ENCODE results near the gene CTTN.

The CTTN gene

GRCh38 chr11:70372076-70372475 lies 26.3 kb upstream of the CTTN start:
- TF ChIP-seq, protein P1, sequence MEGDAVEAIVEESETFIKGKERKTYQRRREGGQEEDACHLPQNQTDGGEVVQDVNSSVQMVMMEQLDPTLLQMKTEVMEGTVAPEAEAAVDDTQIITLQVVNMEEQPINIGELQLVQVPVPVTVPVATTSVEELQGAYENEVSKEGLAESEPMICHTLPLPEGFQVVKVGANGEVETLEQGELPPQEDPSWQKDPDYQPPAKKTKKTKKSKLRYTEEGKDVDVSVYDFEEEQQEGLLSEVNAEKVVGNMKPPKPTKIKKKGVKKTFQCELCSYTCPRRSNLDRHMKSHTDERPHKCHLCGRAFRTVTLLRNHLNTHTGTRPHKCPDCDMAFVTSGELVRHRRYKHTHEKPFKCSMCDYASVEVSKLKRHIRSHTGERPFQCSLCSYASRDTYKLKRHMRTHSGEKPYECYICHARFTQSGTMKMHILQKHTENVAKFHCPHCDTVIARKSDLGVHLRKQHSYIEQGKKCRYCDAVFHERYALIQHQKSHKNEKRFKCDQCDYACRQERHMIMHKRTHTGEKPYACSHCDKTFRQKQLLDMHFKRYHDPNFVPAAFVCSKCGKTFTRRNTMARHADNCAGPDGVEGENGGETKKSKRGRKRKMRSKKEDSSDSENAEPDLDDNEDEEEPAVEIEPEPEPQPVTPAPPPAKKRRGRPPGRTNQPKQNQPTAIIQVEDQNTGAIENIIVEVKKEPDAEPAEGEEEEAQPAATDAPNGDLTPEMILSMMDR (IDR thresholded peaks at IDR 0.05; ENCODE audit: unreplicated experiment in 3 of 3): no peak
- no peak overlapping the region for H3K4me3 Mint-ChIP-seq
- H3K4me1 Mint-ChIP-seq: no peaks in the 10 kb centered on the region
- H3K27ac Mint-ChIP-seq: no peak overlapping the region
- H3K9me3 Mint-ChIP-seq: peaks cover 4% of the 10 kb centered on the region
- no peaks in the 10 kb centered on the region for H3K27me3 Mint-ChIP-seq (ENCODE audit: low read depth)
- H3K36me3 Mint-ChIP-seq (ENCODE audit: low read depth): peaks cover 52% of the 10 kb centered on the region

DNA sequence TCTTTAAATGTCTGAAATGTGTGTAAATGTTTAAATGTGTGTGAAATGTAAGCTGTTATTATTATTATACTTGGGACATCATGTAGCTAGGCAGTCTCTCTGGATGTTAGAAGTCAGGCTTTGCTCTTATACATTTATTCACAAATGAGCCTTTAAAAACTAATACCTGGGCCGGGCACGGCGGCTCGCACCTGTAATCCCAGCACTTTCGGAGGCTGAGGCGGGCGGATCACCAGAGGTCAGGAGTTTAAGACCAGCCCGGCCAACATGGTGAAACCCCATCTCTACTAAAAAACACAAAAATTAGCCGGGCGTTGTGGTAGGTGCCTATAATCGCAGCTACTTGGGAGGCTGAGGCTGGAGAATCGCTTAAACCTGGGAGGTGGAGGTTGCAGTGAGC lies 21.7 kb upstream of the CTTN start:
- H3K36me3 Mint-ChIP-seq (ENCODE audit: low read depth): peaks cover 49% of the 10 kb centered on the region
- no peaks in the 10 kb centered on the region for H3K27me3 Mint-ChIP-seq (ENCODE audit: low read depth)
- H3K4me1 Mint-ChIP-seq: peaks cover under 1% of the 10 kb centered on the region
- H3K27ac Mint-ChIP-seq: no peak overlapping the region
- no peak overlapping the region for H3K4me3 Mint-ChIP-seq
- H3K9me3 Mint-ChIP-seq: no peaks in the 10 kb centered on the region
- TF ChIP-seq, protein P1 (IDR thresholded peaks at IDR 0.05; ENCODE audit: unreplicated experiment in 3 of 3): no peak

GRCh38 chr11:70377645-70378044 lies 20.7 kb upstream of the CTTN start:
- TF ChIP-seq, protein P1 (IDR thresholded peaks at IDR 0.05; ENCODE audit: unreplicated experiment in 3 of 3): no peak
- H3K27ac Mint-ChIP-seq: no peak overlapping the region
- peaks cover 10% of the 10 kb centered on the region for H3K4me1 Mint-ChIP-seq
- H3K4me3 Mint-ChIP-seq: no peak overlapping the region
- H3K9me3 Mint-ChIP-seq: no peaks in the 10 kb centered on the region
- peaks cover 51% of the 10 kb centered on the region for H3K36me3 Mint-ChIP-seq (ENCODE audit: low read depth)
- H3K27me3 Mint-ChIP-seq (ENCODE audit: low read depth): no peaks in the 10 kb centered on the region

GRCh38 chr11:70378506-70379134 lies 19.7 kb upstream of the CTTN start:
- TF ChIP-seq, protein P1 (IDR thresholded peaks at IDR 0.05; ENCODE audit: unreplicated experiment in 3 of 3): no peak
- peaks cover 13% of the 10 kb centered on the region for H3K4me1 Mint-ChIP-seq
- H3K4me3 Mint-ChIP-seq: no peak overlapping the region
- no peaks in the 10 kb centered on the region for H3K27me3 Mint-ChIP-seq (ENCODE audit: low read depth)
- H3K36me3 Mint-ChIP-seq (ENCODE audit: low read depth): peaks cover 46% of the 10 kb centered on the region
- H3K9me3 Mint-ChIP-seq: no peaks in the 10 kb centered on the region
- peak overlapping the region in 1 of 3 experiments; percentile 82 for H3K27ac Mint-ChIP-seq

DNA sequence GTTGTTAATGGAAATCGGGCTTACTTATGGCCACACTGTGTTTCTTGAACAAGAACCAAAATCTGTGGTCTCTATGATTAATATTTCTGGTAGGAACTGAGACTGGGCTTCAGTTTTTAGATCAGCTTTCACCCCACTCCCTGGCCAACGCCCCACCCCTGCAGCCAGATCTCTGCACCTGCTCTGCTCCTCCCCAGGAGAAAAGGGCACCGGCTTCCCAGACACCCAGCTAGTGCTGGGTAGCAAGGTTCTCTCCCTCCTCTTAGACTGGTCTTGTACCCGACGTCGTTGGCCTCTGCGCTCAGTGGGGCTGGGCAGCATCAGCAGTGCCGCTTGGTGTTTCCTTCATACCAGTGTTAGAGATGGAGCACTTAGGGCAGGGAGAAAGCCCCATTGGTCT lies 17.0 kb upstream of the CTTN start:
- TF ChIP-seq, protein P1 (IDR thresholded peaks at IDR 0.05; ENCODE audit: unreplicated experiment in 3 of 3): no peak
- Mint-ChIP-seq H3K27ac (peak overlapping the region in 2 of 3 experiments; percentile 41 to 86), H3K9me3 (no peaks in the 10 kb centered on the region), H3K36me3 (ENCODE audit: low read depth) (peaks cover 57% of the 10 kb centered on the region), H3K4me3 (no peak overlapping the region), H3K27me3 (ENCODE audit: low read depth) (no peaks in the 10 kb centered on the region), H3K4me1 (peaks cover 13% of the 10 kb centered on the region)

Data from nephron (organoid).